ENCODE measurements around the gene TMEM178B. TPM values are rescaled to one million over a fixed set of nuclear protein-coding genes. Genes with fewer than 3 reads are reported as not detected.

TMEM178B gene
- total and polyA plus RNA-seq, 2 of the 13 experiments (the other 11 are each of a cell fraction or from before 2014, with no cell fraction given) = 0.01 to 0.02 TPM

DNA sequence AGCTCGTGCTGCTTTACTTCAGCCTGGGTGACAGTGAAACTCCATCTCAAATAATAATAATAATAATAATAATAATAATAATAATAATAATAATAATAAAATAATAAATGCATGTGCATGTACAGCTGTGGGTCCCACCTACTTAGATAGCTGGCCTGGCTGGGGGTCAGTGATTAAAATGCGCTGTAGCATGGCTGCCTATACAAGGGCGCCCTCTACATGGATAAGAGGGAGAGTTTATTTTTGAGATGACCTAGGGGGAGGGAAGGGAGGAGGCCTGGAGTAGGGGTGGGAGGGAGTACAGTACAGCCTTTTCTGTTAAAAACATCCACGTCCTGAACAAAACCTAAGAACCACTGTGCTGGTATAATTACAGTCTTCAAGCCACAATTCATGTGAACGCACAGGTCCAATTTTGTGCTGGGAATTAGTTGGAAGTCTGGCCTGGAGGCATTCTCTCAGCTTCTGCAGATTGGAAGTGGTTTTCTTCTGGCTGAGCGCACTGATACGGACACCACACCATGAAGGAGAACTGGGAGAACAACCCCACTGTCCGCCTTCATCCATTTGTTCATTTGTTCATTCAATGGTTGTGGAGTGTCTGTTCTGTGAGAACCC lies 146.5 kb downstream of the TMEM178B start:
- no peak for FAIRE-seq
- peak; percentile 12 for DNase-seq (ENCODE audit: low spot score)
- Histone ChIP-seq H4K20me1 (ENCODE audit: insufficient read depth, low read length) (no peaks in the 10 kb centered on the region), H3K36me3 (replicated peaks in 1 of 2; ENCODE audit: control insufficient read depth in 1 of 2, insufficient read depth in 2 of 2, low read length in 2 of 2) (no peaks in the 10 kb centered on the region), H3K9me3 (ENCODE audit: low read length) (no peaks in the 10 kb centered on the region), H3K79me2 (ENCODE audit: insufficient read depth, low read length) (no peaks in the 10 kb centered on the region), H3K27me3 (ENCODE audit: control insufficient read depth in 1 of 2, insufficient read depth in 2 of 2, low read length in 2 of 2) (peaks cover 0 to 2% of the 10 kb centered on the region in 2 experiments; a peak in 1 of 5 replicates), H2AFZ (ENCODE audit: low read length) (no peak overlapping the region), H3K4me2 (ENCODE audit: low read depth, low read length) (no peak overlapping the region), H3K27ac (ENCODE audit: extremely low read length, insufficient read depth, low read length) (no peak overlapping the region), H3K9ac (ENCODE audit: insufficient read depth, low read depth, low read length) (no peak overlapping the region), H3K4me1 (ENCODE audit: insufficient read depth, low read length) (no peaks in the 10 kb centered on the region), H3K4me3 (replicated peaks in 1 of 3; ENCODE audit: insufficient read depth in 1 of 3, low read depth in 2 of 3, low read length in 3 of 3) (no peak overlapping the region)
- no TSS peak for BruUV-seq (replicated peaks)
- ATAC-seq = peak; percentile 64
- 25% methylated on average over 8 of the region's 8 CpGs for WGBS (ENCODE audit: low lambda C conversion rate)
- ChIA-PET CTCF (ENCODE audit: low intra/inter-chr PET ratio, low total read pairs) (no interaction called here), POLR2A (no interaction called here)
- intact Hi-C loops (cut with micrococcal nuclease; ENCODE audit: unreplicated experiment) = no loop called here
- in situ Hi-C loops (cut with HindIII; ENCODE audit: extremely low pct_ligation_motif_present, low pct_unique_long_range_greater_than_20kb) = no loop called here
- no peak for TF ChIP-seq NFYB (CRISPR knock-in tag; IDR thresholded peaks at IDR 0.05)
- TF ChIP-seq, protein P1, sequence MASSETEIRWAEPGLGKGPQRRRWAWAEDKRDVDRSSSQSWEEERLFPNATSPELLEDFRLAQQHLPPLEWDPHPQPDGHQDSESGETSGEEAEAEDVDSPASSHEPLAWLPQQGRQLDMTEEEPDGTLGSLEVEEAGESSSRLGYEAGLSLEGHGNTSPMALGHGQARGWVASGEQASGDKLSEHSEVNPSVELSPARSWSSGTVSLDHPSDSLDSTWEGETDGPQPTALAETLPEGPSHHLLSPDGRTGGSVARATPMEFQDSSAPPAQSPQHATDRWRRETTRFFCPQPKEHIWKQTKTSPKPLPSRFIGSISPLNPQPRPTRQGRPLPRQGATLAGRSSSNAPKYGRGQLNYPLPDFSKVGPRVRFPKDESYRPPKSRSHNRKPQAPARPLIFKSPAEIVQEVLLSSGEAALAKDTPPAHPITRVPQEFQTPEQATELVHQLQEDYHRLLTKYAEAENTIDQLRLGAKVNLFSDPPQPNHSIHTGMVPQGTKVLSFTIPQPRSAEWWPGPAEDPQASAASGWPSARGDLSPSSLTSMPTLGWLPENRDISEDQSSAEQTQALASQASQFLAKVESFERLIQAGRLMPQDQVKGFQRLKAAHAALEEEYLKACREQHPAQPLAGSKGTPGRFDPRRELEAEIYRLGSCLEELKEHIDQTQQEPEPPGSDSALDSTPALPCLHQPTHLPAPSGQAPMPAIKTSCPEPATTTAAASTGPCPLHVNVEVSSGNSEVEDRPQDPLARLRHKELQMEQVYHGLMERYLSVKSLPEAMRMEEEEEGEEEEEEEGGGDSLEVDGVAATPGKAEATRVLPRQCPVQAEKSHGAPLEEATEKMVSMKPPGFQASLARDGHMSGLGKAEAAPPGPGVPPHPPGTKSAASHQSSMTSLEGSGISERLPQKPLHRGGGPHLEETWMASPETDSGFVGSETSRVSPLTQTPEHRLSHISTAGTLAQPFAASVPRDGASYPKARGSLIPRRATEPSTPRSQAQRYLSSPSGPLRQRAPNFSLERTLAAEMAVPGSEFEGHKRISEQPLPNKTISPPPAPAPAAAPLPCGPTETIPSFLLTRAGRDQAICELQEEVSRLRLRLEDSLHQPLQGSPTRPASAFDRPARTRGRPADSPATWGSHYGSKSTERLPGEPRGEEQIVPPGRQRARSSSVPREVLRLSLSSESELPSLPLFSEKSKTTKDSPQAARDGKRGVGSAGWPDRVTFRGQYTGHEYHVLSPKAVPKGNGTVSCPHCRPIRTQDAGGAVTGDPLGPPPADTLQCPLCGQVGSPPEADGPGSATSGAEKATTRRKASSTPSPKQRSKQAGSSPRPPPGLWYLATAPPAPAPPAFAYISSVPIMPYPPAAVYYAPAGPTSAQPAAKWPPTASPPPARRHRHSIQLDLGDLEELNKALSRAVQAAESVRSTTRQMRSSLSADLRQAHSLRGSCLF (CRISPR knock-in tag; IDR thresholded peaks at IDR 0.05; ENCODE audit: borderline replicate concordance) = no peak
- TF ChIP-seq, protein P2, sequence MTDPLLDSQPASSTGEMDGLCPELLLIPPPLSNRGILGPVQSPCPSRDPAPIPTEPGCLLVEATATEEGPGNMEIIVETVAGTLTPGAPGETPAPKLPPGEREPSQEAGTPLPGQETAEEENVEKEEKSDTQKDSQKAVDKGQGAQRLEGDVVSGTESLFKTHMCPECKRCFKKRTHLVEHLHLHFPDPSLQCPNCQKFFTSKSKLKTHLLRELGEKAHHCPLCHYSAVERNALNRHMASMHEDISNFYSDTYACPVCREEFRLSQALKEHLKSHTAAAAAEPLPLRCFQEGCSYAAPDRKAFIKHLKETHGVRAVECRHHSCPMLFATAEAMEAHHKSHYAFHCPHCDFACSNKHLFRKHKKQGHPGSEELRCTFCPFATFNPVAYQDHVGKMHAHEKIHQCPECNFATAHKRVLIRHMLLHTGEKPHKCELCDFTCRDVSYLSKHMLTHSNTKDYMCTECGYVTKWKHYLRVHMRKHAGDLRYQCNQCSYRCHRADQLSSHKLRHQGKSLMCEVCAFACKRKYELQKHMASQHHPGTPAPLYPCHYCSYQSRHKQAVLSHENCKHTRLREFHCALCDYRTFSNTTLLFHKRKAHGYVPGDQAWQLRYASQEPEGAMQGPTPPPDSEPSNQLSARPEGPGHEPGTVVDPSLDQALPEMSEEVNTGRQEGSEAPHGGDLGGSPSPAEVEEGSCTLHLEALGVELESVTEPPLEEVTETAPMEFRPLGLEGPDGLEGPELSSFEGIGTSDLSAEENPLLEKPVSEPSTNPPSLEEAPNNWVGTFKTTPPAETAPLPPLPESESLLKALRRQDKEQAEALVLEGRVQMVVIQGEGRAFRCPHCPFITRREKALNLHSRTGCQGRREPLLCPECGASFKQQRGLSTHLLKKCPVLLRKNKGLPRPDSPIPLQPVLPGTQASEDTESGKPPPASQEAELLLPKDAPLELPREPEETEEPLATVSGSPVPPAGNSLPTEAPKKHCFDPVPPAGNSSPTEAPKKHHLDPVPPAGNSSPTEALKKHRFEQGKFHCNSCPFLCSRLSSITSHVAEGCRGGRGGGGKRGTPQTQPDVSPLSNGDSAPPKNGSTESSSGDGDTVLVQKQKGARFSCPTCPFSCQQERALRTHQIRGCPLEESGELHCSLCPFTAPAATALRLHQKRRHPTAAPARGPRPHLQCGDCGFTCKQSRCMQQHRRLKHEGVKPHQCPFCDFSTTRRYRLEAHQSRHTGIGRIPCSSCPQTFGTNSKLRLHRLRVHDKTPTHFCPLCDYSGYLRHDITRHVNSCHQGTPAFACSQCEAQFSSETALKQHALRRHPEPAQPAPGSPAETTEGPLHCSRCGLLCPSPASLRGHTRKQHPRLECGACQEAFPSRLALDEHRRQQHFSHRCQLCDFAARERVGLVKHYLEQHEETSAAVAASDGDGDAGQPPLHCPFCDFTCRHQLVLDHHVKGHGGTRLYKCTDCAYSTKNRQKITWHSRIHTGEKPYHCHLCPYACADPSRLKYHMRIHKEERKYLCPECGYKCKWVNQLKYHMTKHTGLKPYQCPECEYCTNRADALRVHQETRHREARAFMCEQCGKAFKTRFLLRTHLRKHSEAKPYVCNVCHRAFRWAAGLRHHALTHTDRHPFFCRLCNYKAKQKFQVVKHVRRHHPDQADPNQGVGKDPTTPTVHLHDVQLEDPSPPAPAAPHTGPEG (CRISPR knock-in tag; IDR thresholded peaks at IDR 0.05) = no peak
- TF ChIP-seq ZFP62 (CRISPR knock-in tag; IDR thresholded peaks at IDR 0.05) = no peak
- TF ChIP-seq, protein P3, sequence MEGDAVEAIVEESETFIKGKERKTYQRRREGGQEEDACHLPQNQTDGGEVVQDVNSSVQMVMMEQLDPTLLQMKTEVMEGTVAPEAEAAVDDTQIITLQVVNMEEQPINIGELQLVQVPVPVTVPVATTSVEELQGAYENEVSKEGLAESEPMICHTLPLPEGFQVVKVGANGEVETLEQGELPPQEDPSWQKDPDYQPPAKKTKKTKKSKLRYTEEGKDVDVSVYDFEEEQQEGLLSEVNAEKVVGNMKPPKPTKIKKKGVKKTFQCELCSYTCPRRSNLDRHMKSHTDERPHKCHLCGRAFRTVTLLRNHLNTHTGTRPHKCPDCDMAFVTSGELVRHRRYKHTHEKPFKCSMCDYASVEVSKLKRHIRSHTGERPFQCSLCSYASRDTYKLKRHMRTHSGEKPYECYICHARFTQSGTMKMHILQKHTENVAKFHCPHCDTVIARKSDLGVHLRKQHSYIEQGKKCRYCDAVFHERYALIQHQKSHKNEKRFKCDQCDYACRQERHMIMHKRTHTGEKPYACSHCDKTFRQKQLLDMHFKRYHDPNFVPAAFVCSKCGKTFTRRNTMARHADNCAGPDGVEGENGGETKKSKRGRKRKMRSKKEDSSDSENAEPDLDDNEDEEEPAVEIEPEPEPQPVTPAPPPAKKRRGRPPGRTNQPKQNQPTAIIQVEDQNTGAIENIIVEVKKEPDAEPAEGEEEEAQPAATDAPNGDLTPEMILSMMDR (CRISPR knock-in tag; IDR thresholded peaks at IDR 0.05) = peak; percentile 41; the same call in 1 of the 2 replicates
- TF ChIP-seq, protein P4, sequence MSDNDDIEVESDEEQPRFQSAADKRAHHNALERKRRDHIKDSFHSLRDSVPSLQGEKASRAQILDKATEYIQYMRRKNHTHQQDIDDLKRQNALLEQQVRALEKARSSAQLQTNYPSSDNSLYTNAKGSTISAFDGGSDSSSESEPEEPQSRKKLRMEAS (IDR thresholded peaks at IDR 0.05) = no peak
- TF ChIP-seq ARID2 (CRISPR knock-in tag; IDR thresholded peaks at IDR 0.05; ENCODE audit: borderline replicate concordance) = no peak
- TF ChIP-seq STAG1 (CRISPR knock-in tag; IDR thresholded peaks at IDR 0.05) = peak; percentile 55
- no peak for TF ChIP-seq ZBTB1 (CRISPR knock-in tag; IDR thresholded peaks at IDR 0.05; ENCODE audit: borderline replicate concordance)
- no peak for TF ChIP-seq SRSF9 (IDR thresholded peaks at IDR 0.05; ENCODE audit: borderline replicate concordance, insufficient read depth, low read depth, low read length, poor library complexity, severe bottlenecking)
- TF ChIP-seq ZBTB8A (CRISPR knock-in tag; IDR thresholded peaks at IDR 0.05; ENCODE audit: borderline replicate concordance, low read depth) = no peak

Measured in HepG2 (cell line).